ENCODE results near the gene GTF3C4. TPM values are rescaled to one million over a fixed set of nuclear protein-coding genes. Genes with fewer than 3 reads are reported as not detected.
"Not testable (repeated sequence)": the region's sequence is repeated elsewhere in the genome, so short reads cannot be mapped to it uniquely, and the experiment has no call there.

GTF3C4 gene
- polyA plus RNA-seq, 4 donors: 1.6 to 13.8 (median 3.4) TPM

DNA sequence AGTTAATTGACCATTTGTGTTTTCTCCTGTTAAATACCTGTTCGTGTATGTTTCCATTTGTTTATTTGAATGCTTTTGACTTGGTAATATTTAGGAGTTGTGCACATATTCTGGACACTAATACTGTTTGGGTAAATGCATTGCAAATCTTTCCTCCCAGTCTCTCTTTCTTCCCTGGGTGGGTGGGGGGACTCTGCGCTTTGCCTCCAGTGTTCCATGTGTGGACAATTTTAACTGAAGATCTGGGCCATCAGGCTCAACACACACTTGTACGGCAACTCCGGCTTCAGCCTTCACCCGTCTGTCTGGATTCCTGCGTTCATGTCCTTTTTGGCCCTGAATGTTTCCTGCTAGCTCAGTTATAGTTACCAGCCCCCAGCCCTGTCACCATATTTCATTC lies 40.1 kb downstream of the GTF3C4 start:
- Histone ChIP-seq H3K36me3 (ENCODE audit: control insufficient read depth in 3 of 3, insufficient read depth in 2 of 3, low read depth in 1 of 3, low read length in 3 of 3) (no peaks in the 10 kb centered on the region), H3K4me1 (ENCODE audit: control insufficient read depth in 3 of 3, insufficient read depth in 2 of 3, low read depth in 1 of 3, low read length in 2 of 3) (no peaks in the 10 kb centered on the region), H3K27me3 (ENCODE audit: control insufficient read depth in 3 of 3, insufficient read depth in 3 of 3, low read length in 3 of 3) (no peaks in the 10 kb centered on the region), H3K4me3 (ENCODE audit: low read depth in 1 of 3, low read length in 3 of 3) (no peak overlapping the region), H3K27ac (ENCODE audit: low read depth in 1 of 3, low read length in 2 of 3) (no peak overlapping the region), H3K9me3 (ENCODE audit: control insufficient read depth in 2 of 2, insufficient read depth in 1 of 2, low read depth in 1 of 2, low read length in 1 of 2) (no peaks in the 10 kb centered on the region)
- no peak for FAIRE-seq
- no peak for DNase-seq
- 76 to 85% (median 81%) methylated on average over 6 of the region's 6 CpGs for WGBS, 3 donors

- not testable (repeated sequence) for FAIRE-seq; H3K9me3 ChIP-seq (ENCODE audit: control insufficient read depth in 2 of 2, insufficient read depth in 1 of 2, low read depth in 1 of 2, low read length in 1 of 2); H3K36me3 ChIP-seq (ENCODE audit: control insufficient read depth in 3 of 3, insufficient read depth in 2 of 3, low read depth in 1 of 3, low read length in 3 of 3); H3K27me3 ChIP-seq (ENCODE audit: control insufficient read depth in 3 of 3, insufficient read depth in 3 of 3, low read length in 3 of 3); H3K27ac ChIP-seq (ENCODE audit: low read depth in 1 of 3, low read length in 2 of 3); DNase-seq; H3K4me3 ChIP-seq (ENCODE audit: low read depth in 1 of 3, low read length in 3 of 3); H3K4me1 ChIP-seq (ENCODE audit: control insufficient read depth in 3 of 3, insufficient read depth in 2 of 3, low read depth in 1 of 3, low read length in 2 of 3)
- WGBS, 3 donors: 91 to 93% (median 92%) methylated on average over 5 of the region's 5 CpGs
Observed at GRCh38 chr9:132711152-132711551, 40.9 kb downstream of the GTF3C4 start.

DNA sequence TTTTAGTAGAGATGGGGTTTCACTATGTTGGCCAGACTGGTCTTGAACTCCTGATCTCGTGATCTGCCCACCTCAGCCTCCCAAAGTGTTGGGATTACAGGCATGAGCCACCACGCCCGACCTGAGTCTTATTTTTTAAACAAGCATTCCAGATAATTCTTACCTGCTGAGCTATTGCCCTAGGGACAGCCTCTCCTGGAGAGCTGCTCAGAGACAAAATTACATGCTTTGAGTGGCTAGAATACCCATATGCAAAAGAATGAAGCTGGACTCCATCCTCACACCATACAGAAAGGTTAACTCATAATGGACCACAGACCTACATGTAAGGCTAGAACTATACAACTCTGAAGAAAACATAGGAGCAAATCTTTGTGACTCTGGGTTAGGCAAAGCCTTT lies 41.6 kb downstream of the GTF3C4 start:
- Histone ChIP-seq H3K9me3 (ENCODE audit: control insufficient read depth in 2 of 2, insufficient read depth in 1 of 2, low read depth in 1 of 2, low read length in 1 of 2) (no peaks in the 10 kb centered on the region), H3K27ac (ENCODE audit: low read depth in 1 of 3, low read length in 2 of 3) (no peak overlapping the region), H3K27me3 (ENCODE audit: control insufficient read depth in 3 of 3, insufficient read depth in 3 of 3, low read length in 3 of 3) (no peaks in the 10 kb centered on the region), H3K4me1 (ENCODE audit: control insufficient read depth in 3 of 3, insufficient read depth in 2 of 3, low read depth in 1 of 3, low read length in 2 of 3) (no peaks in the 10 kb centered on the region), H3K4me3 (ENCODE audit: low read depth in 1 of 3, low read length in 3 of 3) (no peak overlapping the region), H3K36me3 (ENCODE audit: control insufficient read depth in 3 of 3, insufficient read depth in 2 of 3, low read depth in 1 of 3, low read length in 3 of 3) (no peaks in the 10 kb centered on the region)
- WGBS, 3 donors: 79 to 90% (median 85%) methylated on average over 3 of the region's 3 CpGs
- no peak for FAIRE-seq
- DNase-seq: no peak

- Histone ChIP-seq H3K4me1 (ENCODE audit: control insufficient read depth in 3 of 3, insufficient read depth in 2 of 3, low read depth in 1 of 3, low read length in 2 of 3) (no peaks in the 10 kb centered on the region), H3K27me3 (ENCODE audit: control insufficient read depth in 3 of 3, insufficient read depth in 3 of 3, low read length in 3 of 3) (peaks cover 0 to 5% (median 3%) of the 10 kb centered on the region in 3 donors), H3K9me3 (ENCODE audit: control insufficient read depth in 2 of 2, insufficient read depth in 1 of 2, low read depth in 1 of 2, low read length in 1 of 2) (no peaks in the 10 kb centered on the region), H3K4me3 (ENCODE audit: low read depth in 1 of 3, low read length in 3 of 3) (no peak overlapping the region), H3K27ac (ENCODE audit: low read depth in 1 of 3, low read length in 2 of 3) (no peak overlapping the region), H3K36me3 (ENCODE audit: control insufficient read depth in 3 of 3, insufficient read depth in 2 of 3, low read depth in 1 of 3, low read length in 3 of 3) (no peaks in the 10 kb centered on the region)
- 61 to 75% (median 63%) methylated on average over 5 of the region's 5 CpGs for WGBS, 3 donors
- DNase-seq (no peak), FAIRE-seq (no peak)
Observed at GRCh38 chr9:132712753-132713152, 42.5 kb downstream of the GTF3C4 start.

- FAIRE-seq: no peak
- WGBS, 3 donors: 74 to 88% (median 82%) methylated on average over 4 of the region's 4 CpGs
- no peaks in the 10 kb centered on the region for H3K4me1 ChIP-seq (ENCODE audit: control insufficient read depth in 3 of 3, insufficient read depth in 2 of 3, low read depth in 1 of 3, low read length in 2 of 3)
Observed at GRCh38 chr9:132716007-132716406, 45.7 kb downstream of the GTF3C4 start.

GRCh38 chr9:132717326-132717945 lies 47.2 kb downstream of the GTF3C4 start:
- no peak for FAIRE-seq
- Histone ChIP-seq H3K4me1 (ENCODE audit: control insufficient read depth in 3 of 3, insufficient read depth in 2 of 3, low read depth in 1 of 3, low read length in 2 of 3) (no peaks in the 10 kb centered on the region), H3K27ac (ENCODE audit: low read depth in 1 of 3, low read length in 2 of 3) (no peak overlapping the region), H3K9me3 (ENCODE audit: control insufficient read depth in 2 of 2, insufficient read depth in 1 of 2, low read depth in 1 of 2, low read length in 1 of 2) (no peaks in the 10 kb centered on the region), H3K27me3 (ENCODE audit: control insufficient read depth in 3 of 3, insufficient read depth in 3 of 3, low read length in 3 of 3) (peaks cover 0 to 7% (median 3%) of the 10 kb centered on the region in 3 donors), H3K4me3 (ENCODE audit: low read depth in 1 of 3, low read length in 3 of 3) (no peak overlapping the region), H3K36me3 (ENCODE audit: control insufficient read depth in 3 of 3, insufficient read depth in 2 of 3, low read depth in 1 of 3, low read length in 3 of 3) (no peaks in the 10 kb centered on the region)
- 63 to 71% (median 66%) methylated on average over 13 of the region's 13 CpGs for WGBS, 3 donors
- no peak for DNase-seq

More at GRCh38 chr9:132716007-132716406, 45.7 kb downstream of the GTF3C4 start:
- Histone ChIP-seq H3K36me3 (ENCODE audit: control insufficient read depth in 3 of 3, insufficient read depth in 2 of 3, low read depth in 1 of 3, low read length in 3 of 3) (no peaks in the 10 kb centered on the region), H3K4me3 (ENCODE audit: low read depth in 1 of 3, low read length in 3 of 3) (no peak overlapping the region), H3K9me3 (ENCODE audit: control insufficient read depth in 2 of 2, insufficient read depth in 1 of 2, low read depth in 1 of 2, low read length in 1 of 2) (no peaks in the 10 kb centered on the region), H3K27me3 (ENCODE audit: control insufficient read depth in 3 of 3, insufficient read depth in 3 of 3, low read length in 3 of 3) (peaks cover 0 to 7% (median 3%) of the 10 kb centered on the region in 3 donors), H3K27ac (ENCODE audit: low read depth in 1 of 3, low read length in 2 of 3) (no peak overlapping the region)
- DNase-seq: no peak

DNA sequence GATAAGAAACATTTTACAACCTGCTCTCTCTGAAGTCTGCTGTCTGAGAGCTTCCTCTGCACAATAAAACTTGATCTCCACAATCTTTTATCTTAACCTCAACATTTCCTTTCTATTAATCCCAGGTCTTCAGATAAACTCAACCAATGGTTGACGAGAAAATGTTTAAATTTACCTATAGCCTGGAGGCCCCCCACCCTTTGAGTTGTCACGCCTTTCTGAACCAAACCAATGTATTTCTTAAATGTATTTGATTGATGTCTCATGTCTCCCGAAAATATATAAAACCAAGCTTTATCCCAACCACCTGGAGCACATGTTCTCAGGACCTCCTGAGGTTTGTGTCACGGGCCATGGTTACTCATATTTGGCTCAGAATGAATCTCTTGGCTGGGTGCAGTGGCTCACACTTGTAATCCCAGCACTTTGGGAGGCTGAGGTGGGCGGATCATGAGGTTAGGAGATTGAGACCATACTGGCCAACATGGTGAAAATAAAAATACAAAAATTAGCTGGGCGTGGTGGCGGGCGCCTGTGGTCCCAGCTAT lies 48.2 kb downstream of the GTF3C4 start:
- 48 to 59% (median 50%) methylated on average over 8 of the region's 8 CpGs for WGBS, 3 donors

DNA sequence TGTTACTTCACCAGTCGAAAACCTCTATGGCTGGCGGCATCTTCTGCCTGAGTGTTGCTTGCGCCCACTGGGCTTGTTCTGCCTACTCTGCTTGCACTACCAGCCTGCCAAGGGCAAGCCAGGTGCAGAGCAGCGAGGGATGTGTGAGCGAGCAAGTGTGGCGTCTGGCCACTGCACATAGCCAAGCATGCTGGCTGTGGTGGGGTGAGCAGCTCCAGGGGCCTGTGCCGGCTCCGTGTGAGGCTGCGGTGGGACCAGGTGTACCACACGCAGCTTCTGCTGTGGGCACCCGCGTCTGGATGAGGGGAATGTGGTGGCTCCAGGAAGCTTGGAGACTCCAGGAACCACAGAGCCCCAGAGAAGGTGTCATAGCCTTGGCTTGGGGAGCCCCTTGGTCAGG lies 51.4 kb downstream of the GTF3C4 start:
- Histone ChIP-seq H3K36me3 (ENCODE audit: control insufficient read depth in 3 of 3, insufficient read depth in 2 of 3, low read depth in 1 of 3, low read length in 3 of 3) (no peaks in the 10 kb centered on the region), H3K27ac (ENCODE audit: low read depth in 1 of 3, low read length in 2 of 3) (no peak overlapping the region), H3K4me1 (ENCODE audit: control insufficient read depth in 3 of 3, insufficient read depth in 2 of 3, low read depth in 1 of 3, low read length in 2 of 3) (no peaks in the 10 kb centered on the region), H3K27me3 (ENCODE audit: control insufficient read depth in 3 of 3, insufficient read depth in 3 of 3, low read length in 3 of 3) (peaks cover 0 to 7% (median 3%) of the 10 kb centered on the region in 3 donors), H3K4me3 (ENCODE audit: low read depth in 1 of 3, low read length in 3 of 3) (no peak overlapping the region), H3K9me3 (ENCODE audit: control insufficient read depth in 2 of 2, insufficient read depth in 1 of 2, low read depth in 1 of 2, low read length in 1 of 2) (no peaks in the 10 kb centered on the region)
- WGBS, 3 donors: 83 to 92% (median 92%) methylated on average over 12 of the region's 12 CpGs
- FAIRE-seq (no peak), DNase-seq (no peak)

More for the DNA sequence above, 48.2 kb downstream of the GTF3C4 start:
- not testable (repeated sequence) for H3K4me1 ChIP-seq (ENCODE audit: control insufficient read depth in 3 of 3, insufficient read depth in 2 of 3, low read depth in 1 of 3, low read length in 2 of 3); FAIRE-seq; H3K36me3 ChIP-seq (ENCODE audit: control insufficient read depth in 3 of 3, insufficient read depth in 2 of 3, low read depth in 1 of 3, low read length in 3 of 3); H3K9me3 ChIP-seq (ENCODE audit: control insufficient read depth in 2 of 2, insufficient read depth in 1 of 2, low read depth in 1 of 2, low read length in 1 of 2); H3K27me3 ChIP-seq (ENCODE audit: control insufficient read depth in 3 of 3, insufficient read depth in 3 of 3, low read length in 3 of 3); H3K27ac ChIP-seq (ENCODE audit: low read depth in 1 of 3, low read length in 2 of 3); H3K4me3 ChIP-seq (ENCODE audit: low read depth in 1 of 3, low read length in 3 of 3); DNase-seq
